ENCODE measurements around the gene MYO3A.

DNA sequence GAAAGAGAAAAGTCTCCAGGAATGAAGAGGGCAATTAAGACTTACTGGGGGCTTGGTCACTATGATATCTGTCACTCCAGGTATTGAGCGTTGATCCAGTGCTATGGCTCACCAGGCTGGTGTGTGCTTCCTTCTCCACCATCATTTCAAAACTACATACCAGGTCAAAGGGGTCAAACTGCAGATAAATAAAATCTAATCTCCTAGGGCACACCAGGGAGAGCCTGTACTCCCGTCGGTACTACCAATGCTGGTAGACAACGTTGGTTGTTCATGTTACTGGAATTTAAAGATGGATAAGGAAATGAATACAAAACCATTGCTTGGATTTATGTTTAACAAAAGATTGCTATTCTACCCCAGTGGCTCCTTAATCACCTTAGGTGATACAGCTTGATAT lies 118.3 kb downstream of the MYO3A start:
- no peak for TF ChIP-seq EP300 (IDR thresholded peaks at IDR 0.05)
- TF ChIP-seq POLR2A (IDR thresholded peaks at IDR 0.05), result no peak

Data from tibial nerve (tissue), 3 donors.